Measurements from ENCODE around the gene AFAP1L1.

AFAP1L1 gene

GRCh38 chr5:149355688-149356087 lies 84.0 kb downstream of the AFAP1L1 start:
- no peak for DNase-seq

DNA sequence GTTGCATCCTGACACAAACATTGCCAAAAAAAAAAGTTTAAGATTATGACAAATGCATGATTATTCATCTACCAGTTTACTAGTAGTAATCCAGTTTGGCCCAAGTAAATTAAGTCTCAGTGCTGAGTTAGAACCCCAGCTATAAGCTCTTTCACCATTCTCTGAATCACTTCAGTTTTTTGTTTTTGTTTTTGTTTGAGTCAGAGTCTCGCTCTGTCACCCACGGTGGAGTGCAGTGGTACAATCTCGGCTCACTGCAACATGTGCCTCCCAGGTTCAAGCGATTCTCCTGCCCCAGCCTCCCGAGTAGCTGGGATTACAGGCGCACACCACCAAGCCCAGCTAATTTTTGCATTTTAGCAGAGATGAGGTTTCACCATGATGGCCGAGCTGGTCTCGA lies 84.7 kb downstream of the AFAP1L1 start:
- DNase-seq = no peak

- DNase-seq = peak; percentile 93
These were observed 86.0 kb downstream of the AFAP1L1 start, which contains the start of gene PCYOX1L for GRCh38 chr5:149357370-149358293. Gene PCYOX1L, plus strand, starts transcription at chr5:149358046. Its CDS starts 23 bp downstream, at chr5:149358069.

GRCh38 chr5:149358294-149358651 lies 86.6 kb downstream of the AFAP1L1 start:
- no peak for DNase-seq

DNA sequence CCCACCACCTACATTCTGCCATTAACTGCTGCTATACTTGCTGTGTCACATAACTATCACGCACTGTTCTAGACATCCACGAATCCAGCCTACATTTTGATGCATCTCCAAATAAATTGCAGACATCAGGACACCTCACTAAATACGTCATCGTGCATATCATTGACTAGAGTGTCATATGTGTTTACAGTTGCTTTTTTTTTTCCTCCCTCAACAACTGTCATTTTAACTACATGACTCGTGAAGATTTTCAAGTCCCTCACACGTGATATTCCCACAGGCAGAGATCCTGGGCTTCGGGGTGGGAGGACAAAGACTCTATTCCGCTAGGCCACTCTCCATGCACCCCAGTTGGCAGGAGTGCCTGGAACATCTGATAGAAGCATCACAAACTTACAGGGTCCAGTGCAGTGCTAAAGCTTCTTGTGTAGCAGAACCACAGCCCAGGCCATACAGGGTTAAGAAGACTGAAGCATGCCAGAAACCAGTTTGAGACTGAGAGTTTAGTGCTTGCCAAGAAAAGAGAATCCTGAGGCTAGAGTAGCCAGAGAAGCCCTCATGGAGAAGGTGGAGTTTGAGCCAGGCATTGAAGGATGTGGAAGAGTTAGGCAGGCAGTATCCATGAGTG lies 87.3 kb downstream of the AFAP1L1 start:
- no peak for DNase-seq

- no peak for DNase-seq
These were observed 88.6 kb downstream of the AFAP1L1 start for GRCh38 chr5:149360272-149360671.

DNA sequence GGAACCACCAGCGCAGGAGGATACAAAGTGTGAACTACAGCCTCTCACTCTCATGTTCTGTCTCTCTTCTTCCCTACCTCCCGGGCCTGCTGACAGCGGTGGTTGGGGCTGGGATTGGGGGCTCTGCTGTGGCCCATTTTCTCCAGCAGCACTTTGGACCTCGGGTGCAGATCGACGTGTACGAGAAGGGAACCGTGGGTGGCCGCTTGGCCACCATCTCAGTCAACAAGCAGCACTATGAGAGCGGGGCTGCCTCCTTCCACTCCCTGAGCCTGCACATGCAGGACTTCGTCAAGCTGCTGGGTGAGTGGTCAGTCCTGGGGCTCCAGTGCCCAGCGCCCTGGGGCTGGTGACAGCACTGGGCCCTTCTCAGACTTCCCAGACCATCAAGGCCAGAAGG lies 90.9 kb downstream of the AFAP1L1 start:
- DNase-seq = no peak

- no peak for DNase-seq
These were observed 91.7 kb downstream of the AFAP1L1 start for GRCh38 chr5:149363358-149363757.

DNA sequence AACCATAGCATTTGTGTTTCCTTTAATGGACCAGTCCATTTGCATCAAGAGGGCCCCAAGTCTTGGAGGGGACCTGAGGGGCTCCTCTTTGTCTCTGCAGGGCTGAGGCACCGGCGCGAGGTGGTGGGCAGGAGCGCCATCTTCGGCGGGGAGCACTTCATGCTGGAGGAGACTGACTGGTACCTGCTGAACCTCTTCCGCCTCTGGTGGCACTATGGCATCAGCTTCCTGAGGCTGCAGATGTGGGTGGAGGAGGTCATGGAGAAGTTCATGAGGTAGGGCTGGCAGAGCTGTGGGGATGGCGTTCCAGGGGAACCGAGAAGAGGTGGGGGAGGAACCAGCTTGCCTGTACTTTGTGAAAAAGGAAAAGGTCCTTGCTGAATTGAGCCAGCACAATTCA lies 92.3 kb downstream of the AFAP1L1 start:
- DNase-seq = no peak

DNA sequence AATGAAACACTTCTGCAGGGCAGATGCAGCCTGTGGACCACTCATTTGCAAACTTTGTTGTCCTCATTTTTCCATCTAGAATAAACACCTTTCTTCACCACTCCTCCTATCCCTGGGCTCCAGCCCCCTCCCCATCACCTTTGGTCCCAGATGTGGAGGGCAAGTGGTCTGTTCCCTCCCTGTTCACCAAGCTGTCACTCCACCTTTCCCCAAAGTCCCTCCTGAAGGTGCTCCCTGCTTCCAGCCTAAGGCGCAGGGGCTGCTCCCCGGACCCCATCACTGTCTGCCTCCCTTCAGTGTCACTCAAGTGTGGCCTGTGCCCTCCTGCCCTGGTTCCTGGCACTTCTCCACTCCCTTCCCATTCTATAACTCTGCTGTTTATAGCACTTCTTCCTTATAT lies 93.1 kb downstream of the AFAP1L1 start:
- no peak for DNase-seq

GRCh38 chr5:149365418-149365817 lies 93.8 kb downstream of the AFAP1L1 start:
- no peak for DNase-seq

- no peak for DNase-seq
These were observed 94.6 kb downstream of the AFAP1L1 start for GRCh38 chr5:149366169-149366729.

DNA sequence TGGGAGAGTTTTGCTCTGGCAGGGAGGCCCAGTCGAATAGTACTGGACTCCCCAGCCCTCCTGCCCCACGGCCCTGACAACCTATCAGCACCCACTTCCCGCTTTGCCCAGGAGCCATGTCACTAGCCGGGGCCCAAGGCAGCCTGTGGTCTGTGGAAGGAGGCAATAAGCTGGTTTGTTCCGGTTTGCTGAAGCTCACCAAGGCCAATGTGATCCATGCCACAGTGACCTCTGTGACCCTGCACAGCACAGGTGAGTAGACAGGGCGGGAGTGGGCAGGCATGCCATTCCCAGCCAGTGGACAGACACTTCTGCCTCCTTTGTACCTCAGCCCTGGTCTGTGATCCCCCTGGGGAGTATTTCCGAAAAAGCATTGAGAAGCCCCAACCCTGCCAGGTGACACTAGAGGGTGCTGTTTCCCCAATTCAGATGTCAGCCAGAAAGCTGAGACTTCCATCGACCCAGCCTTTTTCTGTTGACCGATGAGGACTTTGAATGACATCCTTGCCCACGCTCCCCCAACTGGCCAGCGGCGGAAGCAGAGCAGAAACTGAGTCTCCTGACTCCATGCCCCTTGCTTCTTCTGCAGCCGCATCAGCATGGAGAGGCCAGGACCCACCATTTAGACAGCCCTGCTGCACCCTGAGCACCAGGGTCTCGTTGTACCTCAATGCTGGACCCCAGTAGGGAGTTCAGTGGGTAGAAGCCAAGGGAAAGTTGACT lies 95.8 kb downstream of the AFAP1L1 start:
- DNase-seq = peak; percentile 35

- DNase-seq = no peak
These were observed 96.5 kb downstream of the AFAP1L1 start for GRCh38 chr5:149367972-149368645.

GRCh38 chr5:149370878-149371277 lies 99.2 kb downstream of the AFAP1L1 start:
- no peak for DNase-seq

DNA sequence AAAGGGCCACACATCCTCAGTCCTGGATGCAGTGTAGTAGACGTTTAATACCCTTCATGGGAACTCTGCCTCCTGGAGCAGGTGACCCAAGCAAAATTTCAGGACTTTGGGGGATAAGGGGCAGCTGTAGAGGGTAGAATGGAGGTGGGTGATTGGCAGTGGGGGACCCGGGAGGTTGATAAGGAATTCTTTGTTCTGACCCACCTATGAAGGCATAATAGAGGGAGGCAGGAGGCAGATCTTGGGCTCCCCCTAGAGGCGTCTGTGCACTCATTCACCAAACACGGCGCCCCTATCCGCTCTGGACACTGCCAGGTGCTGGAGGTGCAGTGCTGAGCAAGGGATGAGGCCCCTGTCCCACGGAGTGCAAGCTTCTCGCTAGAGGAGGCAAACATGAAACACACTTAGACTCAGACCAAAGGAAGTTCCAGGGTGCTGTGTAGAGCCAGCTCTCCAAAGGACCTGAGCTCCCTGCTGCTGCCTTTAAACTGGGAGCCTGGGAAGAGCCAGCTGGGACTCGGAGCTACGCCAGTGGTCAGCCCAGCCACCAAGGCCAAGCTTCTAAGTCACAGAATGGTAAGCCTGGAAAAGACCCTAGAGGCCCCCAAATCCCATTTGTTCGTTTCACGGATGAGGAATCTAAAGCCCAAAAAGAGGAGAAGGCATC lies 99.8 kb downstream of the AFAP1L1 start:
- DNase-seq = peak; percentile 61

DNA sequence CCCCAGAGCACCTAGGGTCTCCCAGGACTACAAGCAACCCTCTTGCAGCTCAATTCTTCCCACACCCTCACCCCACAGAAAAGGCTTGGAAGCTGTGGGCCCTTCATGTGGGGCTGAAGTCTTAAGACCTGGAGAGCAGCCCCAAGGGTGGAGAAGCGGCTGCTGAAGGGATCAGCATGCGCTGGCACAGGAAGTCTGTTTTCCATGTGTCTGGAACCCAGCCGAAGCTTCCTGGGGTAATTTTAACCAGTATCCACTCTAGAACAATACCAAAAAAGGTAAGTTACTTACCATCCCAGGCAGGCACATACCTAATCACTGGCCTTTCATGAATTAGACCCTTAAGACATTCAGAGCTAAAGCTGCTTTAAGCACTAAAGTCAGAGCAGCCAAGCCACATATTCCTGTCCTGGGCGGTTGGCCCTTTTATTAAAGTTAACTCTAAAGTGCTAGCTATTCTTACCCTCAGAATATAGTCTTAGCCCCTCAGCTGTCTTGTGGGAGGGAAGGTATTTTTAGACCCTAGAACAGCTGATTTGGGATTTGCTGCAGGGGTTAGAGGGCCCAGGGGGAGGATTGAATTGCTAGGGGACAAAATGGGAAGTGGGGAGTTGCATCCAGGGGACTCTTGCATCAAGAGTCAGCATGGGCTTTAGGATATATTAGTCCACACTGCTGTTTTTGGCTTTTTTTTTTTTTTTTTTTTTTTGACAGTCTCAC lies 100.6 kb downstream of the AFAP1L1 start:
- no peak for DNase-seq

DNA sequence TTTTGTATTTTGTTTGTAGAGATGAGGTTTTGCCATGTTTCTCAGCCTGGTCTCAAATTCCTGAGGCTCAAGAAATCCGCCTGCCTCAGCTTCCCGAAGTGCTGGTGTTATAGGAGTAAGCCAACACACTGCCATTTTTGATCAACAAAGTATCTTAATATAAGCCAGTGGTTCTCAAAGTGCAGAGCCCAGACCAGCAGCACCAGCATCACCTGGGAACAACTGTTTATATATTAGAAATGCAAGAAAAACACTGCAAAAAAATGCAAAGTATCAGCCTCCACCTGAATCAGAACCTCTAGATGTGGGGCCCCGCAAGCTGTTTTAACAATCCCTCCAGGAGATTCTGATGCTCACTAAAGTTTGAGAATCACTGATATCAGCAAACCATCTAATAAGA lies 101.3 kb downstream of the AFAP1L1 start:
- no peak for DNase-seq

- DNase-seq = no peak
These were observed 102.6 kb downstream of the AFAP1L1 start for GRCh38 chr5:149374303-149374702.

DNA sequence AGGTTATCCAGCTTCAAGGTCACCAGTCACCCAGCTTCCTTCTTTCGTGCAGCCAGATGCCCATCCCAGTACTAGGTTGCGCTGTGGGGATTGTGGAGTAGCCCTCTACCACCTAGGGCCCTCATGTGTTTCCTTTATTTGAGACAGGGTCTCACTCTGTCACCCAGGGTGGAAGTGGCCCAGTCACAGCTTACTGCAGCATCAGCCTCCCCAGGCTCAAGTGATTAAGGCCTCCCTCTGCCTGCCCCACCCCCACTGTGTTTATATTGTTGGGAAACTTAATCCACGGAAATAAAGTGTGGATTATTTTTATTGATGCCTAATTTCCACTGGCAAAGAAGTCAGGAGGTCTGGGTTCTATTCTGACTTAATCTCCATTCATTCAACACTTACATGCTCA lies 103.1 kb downstream of the AFAP1L1 start:
- DNase-seq = no peak

- DNase-seq = no peak
These were observed 103.8 kb downstream of the AFAP1L1 start for GRCh38 chr5:149375434-149375833.

All from CD4-positive, alpha-beta T cell treated with Interleukin-15 for 1 hour (primary cell).